ENCODE results near the gene RBBP8NL. TPM values are rescaled to one million over a fixed set of nuclear protein-coding genes. Genes with fewer than 3 reads are reported as not detected.

The RBBP8NL gene
- total RNA-seq, 1 donor from 2014 or later, result 0.40 TPM

DNA sequence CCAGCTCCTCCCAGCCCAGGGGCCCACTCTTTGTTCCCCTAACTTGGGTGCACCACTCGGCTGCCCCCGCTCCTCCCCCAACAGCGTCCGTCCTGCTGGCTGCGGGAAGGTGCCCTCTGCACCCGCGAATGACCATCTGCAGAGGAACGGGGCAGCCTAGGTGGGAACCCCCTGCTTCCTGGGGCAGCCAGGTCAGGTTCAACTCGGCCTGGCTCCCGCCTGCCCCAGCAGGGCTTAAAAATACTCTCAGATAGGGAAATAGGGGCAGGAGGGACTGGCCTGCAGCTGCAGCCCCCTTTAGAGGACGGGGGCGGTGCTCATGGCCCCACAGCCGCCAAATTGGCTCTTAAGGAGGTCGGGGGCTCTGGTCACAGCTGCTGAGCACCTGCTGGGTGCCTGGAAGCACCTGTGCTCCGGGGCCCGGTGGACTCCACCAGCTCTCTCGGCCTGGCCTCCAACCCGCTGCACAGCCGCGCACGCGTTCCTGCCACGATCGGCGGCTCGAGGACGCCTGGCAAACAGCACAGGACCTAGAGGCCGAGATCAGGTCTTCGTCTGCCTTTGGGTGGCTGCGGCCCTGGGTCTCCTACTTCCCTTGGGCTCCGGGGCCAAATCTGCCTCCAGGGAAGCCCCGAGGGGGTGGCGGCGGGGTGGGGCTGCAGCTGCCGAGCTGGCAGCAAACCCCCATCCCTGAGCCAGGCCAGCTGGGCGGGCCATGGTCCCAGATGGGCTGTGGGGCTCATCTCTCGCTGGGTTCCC, 59.5 kb downstream of the RBBP8NL start:
- TF ChIP-seq, protein P1, sequence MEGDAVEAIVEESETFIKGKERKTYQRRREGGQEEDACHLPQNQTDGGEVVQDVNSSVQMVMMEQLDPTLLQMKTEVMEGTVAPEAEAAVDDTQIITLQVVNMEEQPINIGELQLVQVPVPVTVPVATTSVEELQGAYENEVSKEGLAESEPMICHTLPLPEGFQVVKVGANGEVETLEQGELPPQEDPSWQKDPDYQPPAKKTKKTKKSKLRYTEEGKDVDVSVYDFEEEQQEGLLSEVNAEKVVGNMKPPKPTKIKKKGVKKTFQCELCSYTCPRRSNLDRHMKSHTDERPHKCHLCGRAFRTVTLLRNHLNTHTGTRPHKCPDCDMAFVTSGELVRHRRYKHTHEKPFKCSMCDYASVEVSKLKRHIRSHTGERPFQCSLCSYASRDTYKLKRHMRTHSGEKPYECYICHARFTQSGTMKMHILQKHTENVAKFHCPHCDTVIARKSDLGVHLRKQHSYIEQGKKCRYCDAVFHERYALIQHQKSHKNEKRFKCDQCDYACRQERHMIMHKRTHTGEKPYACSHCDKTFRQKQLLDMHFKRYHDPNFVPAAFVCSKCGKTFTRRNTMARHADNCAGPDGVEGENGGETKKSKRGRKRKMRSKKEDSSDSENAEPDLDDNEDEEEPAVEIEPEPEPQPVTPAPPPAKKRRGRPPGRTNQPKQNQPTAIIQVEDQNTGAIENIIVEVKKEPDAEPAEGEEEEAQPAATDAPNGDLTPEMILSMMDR (conservative IDR thresholded peaks at IDR 0.05; ENCODE audit: low read depth, low read length), result no peak
- DNase-seq (ENCODE audit: low read depth), result no peak
- peak overlapping the region; percentile 95 for H3K4me3 ChIP-seq (ENCODE audit: low read depth, low read length)

DNA sequence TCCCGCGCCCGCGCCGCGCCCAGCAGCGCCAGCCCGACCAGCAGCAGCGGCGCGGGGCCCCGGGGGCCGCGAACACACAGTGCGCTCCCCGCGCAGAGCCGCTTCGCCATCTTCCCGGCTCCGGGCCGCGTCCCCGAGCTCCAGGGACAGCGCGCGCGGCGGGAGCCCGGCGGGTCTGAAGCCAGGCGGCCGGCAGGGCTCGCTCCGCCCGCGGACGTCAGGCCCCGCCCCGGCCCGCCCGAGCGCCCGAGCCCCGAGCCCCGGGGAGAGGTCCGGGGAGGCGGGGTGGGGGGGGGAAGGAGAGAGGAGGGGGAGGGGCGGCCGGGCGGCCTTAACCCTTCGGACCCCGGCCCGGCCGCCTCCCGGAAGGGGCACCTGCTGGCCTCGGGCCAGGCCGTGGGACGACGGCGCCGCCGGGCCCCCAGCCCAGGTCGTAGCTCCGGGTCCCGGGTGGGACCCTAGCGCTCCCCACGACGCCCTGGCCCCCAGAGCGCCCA, 60.2 kb downstream of the RBBP8NL start, which contains the start of gene LAMA5:
TSS of gene LAMA5 (minus strand) at position 177 of the 497 bp plus-strand sequence. CDS start at position 110, 67 bp downstream.
- TF ChIP-seq, protein P1 (conservative IDR thresholded peaks at IDR 0.05; ENCODE audit: low read depth, low read length), result no peak
- no peak for DNase-seq (ENCODE audit: low read depth)
- peak within 1 kb of the TSS; percentile 95 for H3K4me3 ChIP-seq (ENCODE audit: low read depth, low read length)

DNA sequence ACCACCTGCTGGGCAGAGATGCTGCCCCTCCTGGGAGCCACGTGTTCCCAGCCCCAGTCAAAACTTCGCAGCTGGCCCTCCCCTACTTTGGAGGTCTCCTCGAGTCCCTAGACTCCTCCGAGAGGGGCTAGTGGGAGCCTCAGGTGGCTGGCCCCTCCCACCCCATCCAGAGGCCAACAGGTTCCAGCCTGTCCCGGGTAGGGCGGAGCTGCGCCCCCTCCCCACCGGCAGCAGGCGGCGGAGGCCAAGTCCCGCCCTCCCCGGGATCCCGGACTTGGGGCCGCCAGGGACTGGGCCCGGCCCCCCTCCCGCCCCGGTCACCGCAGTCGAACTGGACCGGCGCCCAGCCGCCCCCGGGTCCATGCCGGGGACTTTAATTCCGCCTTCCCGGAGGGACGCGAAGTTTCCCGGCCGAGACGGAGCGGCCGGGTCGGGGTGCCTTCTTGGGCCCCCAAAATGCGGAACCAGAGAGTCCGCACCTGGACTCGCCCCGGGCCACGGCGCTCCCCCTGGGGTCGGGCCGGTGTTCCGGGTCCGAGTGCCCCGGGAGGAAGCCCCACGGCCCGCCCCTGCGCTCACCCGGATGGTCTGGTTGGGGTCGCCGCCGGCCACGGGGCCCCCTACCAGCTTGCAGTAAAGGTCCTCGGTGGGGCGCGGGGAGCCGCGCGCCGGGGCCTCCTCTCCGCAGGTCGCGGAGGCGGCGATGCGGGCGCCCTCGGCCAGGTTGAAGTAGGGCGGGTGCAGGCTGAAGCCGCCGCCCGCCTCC, 60.8 kb downstream of the RBBP8NL start:
- TF ChIP-seq, protein P1 (conservative IDR thresholded peaks at IDR 0.05; ENCODE audit: low read depth, low read length), result no peak
- no peak for DNase-seq (ENCODE audit: low read depth)
- peak overlapping the region; percentile 95 for H3K4me3 ChIP-seq (ENCODE audit: low read depth, low read length)

DNA sequence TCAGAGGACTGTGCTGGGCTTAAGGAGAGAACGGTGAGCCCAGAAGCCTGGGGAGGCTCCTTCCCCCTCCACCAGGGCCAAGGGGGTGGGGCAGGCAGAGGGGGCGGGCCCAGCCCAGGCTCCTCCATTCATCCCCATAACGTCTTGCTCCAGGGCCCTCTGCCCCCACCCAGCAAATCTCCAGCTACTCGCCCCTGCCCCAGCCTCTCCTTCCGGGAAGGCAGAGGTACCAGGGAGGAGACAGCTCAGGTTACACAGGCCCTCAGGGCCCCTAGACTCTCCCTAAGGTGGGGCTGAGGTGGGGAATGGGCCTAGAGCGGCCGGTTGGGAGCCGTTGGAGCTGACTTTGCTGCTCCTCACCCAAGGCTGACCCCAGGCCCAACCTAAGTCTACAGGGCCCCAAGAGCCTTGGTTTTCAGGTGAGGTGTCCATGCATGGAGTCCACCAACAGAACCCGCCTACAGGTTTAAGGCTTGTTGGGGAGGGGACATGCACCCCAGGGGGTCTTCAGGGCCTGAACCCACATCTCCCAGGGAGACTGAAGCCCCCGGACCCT, 61.4 kb downstream of the RBBP8NL start:
- DNase-seq (ENCODE audit: low read depth), result no peak
- peak overlapping the region; percentile 95 for H3K4me3 ChIP-seq (ENCODE audit: low read depth, low read length)
- TF ChIP-seq, protein P1 (conservative IDR thresholded peaks at IDR 0.05; ENCODE audit: low read depth, low read length), result no peak

DNA sequence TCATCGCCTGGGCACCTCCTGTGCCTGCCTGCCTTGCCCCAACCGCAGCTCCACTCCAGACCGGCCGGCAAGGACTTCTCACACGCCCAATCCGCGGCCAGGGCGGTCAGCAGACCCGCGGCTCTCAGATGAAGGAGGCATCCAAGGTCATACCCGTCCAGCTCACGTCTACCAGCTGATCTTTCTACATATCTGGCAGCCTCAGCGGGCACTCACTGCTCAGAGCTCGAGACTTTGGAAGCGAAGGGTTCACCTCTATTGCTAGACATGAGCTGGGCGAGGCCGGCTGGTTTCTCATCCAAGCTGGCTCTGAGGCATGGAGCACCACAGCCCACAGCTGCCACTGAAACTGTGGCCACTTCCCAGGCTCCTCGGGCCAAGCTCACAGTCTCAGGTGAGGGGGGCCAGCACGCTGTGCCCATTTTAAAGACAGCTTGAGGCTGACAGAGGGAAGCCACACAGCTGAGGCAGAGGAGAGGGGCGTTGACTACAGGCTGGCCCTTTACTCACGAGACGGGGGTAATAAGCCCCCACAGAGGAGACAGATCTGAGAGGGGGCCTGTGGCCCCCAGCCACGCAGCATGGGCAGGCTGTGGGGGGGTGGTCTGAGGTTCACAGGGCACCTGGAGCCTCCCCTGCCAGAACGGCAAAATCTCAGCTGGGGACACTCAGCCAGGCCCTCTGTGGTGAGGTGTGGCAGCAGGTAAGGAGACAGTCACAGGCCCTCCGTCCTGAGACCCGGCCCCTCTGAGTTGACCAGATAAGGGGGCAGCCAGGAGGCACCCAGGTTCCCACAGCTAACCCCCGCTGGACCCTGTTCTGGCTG, 62.2 kb downstream of the RBBP8NL start:
- no peak for DNase-seq (ENCODE audit: low read depth)
- TF ChIP-seq, protein P1 (conservative IDR thresholded peaks at IDR 0.05; ENCODE audit: low read depth, low read length), result no peak
- H3K4me3 ChIP-seq (ENCODE audit: low read depth, low read length), result peak overlapping the region; percentile 95

All from epithelial cell of proximal tubule (primary cell).